HEK293 (cell line): ENCODE data around the gene PRPF6.

Source experiments
- KLF1 ChIP-seq: fragments of 450-650 bp; formaldehyde crosslinking; IDR thresholded peaks from 2 replicates; pipeline ENCODE4 v1.5.1; 2016; ENCODE audit warnings: missing biosample characterization, missing genetic modification characterization
- KLF10 ChIP-seq: fragments of 450-650 bp; IDR thresholded peaks from 2 replicates; pipeline ENCODE4 v1.5.1; 2018; ENCODE audit warnings: missing biosample characterization, mild to moderate bottlenecking, missing genetic modification characterization
- OVOL3 ChIP-seq: fragments of 450-650 bp; formaldehyde crosslinking; IDR thresholded peaks from 2 replicates; pipeline ENCODE4 v1.5.1; 2016; ENCODE audit warnings: missing biosample characterization, missing genetic modification characterization
- YY1 ChIP-seq: fragments of 450-650 bp; formaldehyde crosslinking; IDR thresholded peaks from 2 replicates; pipeline ENCODE4 v1.5.1; 2018; ENCODE audit warnings: missing biosample characterization, missing genetic modification characterization
- ZBTB21 ChIP-seq: fragments of 450-650 bp; formaldehyde crosslinking; IDR thresholded peaks from 2 replicates; pipeline ENCODE4 v1.5.1; 2017; ENCODE audit warnings: missing biosample characterization, missing genetic modification characterization
- ZFHX2 ChIP-seq: fragments of 450-650 bp; formaldehyde crosslinking; conservative IDR thresholded peaks from 2 replicates; pipeline ENCODE4 v1.5.1; 2016; ENCODE audit warnings: missing biosample characterization, missing genetic modification characterization
- ZNF10 ChIP-seq: fragments of 450-650 bp; formaldehyde crosslinking; IDR thresholded peaks from 2 replicates; pipeline ENCODE4 v1.5.1; 2017; ENCODE audit warnings: missing biosample characterization, missing genetic modification characterization
- ZNF121 ChIP-seq: fragments of 450-650 bp; formaldehyde crosslinking; IDR thresholded peaks from 2 replicates; pipeline ENCODE4 v1.5.1; 2016; ENCODE audit warnings: missing biosample characterization, missing genetic modification characterization
- ZNF133 ChIP-seq: fragments of 450-650 bp; formaldehyde crosslinking; IDR thresholded peaks from 2 replicates; pipeline ENCODE4 v1.5.1; 2016; ENCODE audit warnings: missing biosample characterization, missing genetic modification characterization
- ZNF169 ChIP-seq: fragments of 450-650 bp; formaldehyde crosslinking; IDR thresholded peaks from 2 replicates; pipeline ENCODE4 v1.5.1; 2016; ENCODE audit warnings: missing biosample characterization, missing genetic modification characterization
- ZNF175 ChIP-seq: fragments of 450-650 bp; formaldehyde crosslinking; IDR thresholded peaks from 2 replicates; pipeline ENCODE4 v1.5.1; 2016; ENCODE audit warnings: missing biosample characterization, missing genetic modification characterization
- ZNF202 ChIP-seq: fragments of 450-650 bp; formaldehyde crosslinking; IDR thresholded peaks from 2 replicates; pipeline ENCODE4 v1.5.1; 2016; ENCODE audit warnings: missing biosample characterization, missing genetic modification characterization, borderline replicate concordance
- ZNF211 ChIP-seq: fragments of 450-650 bp; formaldehyde crosslinking; IDR thresholded peaks from 2 replicates; pipeline ENCODE4 v1.5.1; 2016; ENCODE audit warnings: low read depth, missing biosample characterization, missing genetic modification characterization
- ZNF223 ChIP-seq: fragments of 450-650 bp; formaldehyde crosslinking; IDR thresholded peaks from 2 replicates; pipeline ENCODE4 v1.5.1; 2016; ENCODE audit warnings: missing biosample characterization, missing genetic modification characterization
- ZNF311 ChIP-seq: fragments of 450-650 bp; formaldehyde crosslinking; IDR thresholded peaks from 2 replicates; pipeline ENCODE4 v1.5.1; 2017; ENCODE audit warnings: missing biosample characterization, missing genetic modification characterization, borderline replicate concordance
- ZNF341 ChIP-seq: fragments of 450-650 bp; formaldehyde crosslinking; IDR thresholded peaks from 2 replicates; pipeline ENCODE4; 2016; ENCODE audit warnings: low read depth, missing biosample characterization, missing genetic modification characterization
- ZNF350 ChIP-seq: fragments of 450-650 bp; formaldehyde crosslinking; IDR thresholded peaks from 2 replicates; pipeline ENCODE4 v1.5.0; 2017; ENCODE audit warnings: missing biosample characterization, mild to moderate bottlenecking, missing genetic modification characterization
- ZNF404 ChIP-seq: fragments of 450-650 bp; formaldehyde crosslinking; IDR thresholded peaks from 2 replicates; pipeline ENCODE4 v1.5.1; 2017; ENCODE audit warnings: missing biosample characterization, missing genetic modification characterization
- ZNF521 ChIP-seq: fragments of 450-650 bp; formaldehyde crosslinking; IDR thresholded peaks from 2 replicates; pipeline ENCODE4 v1.5.1; 2017; ENCODE audit warnings: missing biosample characterization, mild to moderate bottlenecking, missing genetic modification characterization
- ZNF530 ChIP-seq: fragments of 450-650 bp; formaldehyde crosslinking; IDR thresholded peaks from 2 replicates; pipeline ENCODE4 v1.5.1; 2016; ENCODE audit warnings: low read depth, missing biosample characterization, missing genetic modification characterization
- ZNF555 ChIP-seq: fragments of 450-650 bp; formaldehyde crosslinking; conservative IDR thresholded peaks from 2 replicates; pipeline ENCODE4 v1.5.1; 2017; ENCODE audit warnings: missing biosample characterization, mild to moderate bottlenecking, missing genetic modification characterization, inconsistent platforms
- ZNF560 ChIP-seq: fragments of 450-650 bp; formaldehyde crosslinking; IDR thresholded peaks from 2 replicates; pipeline ENCODE4 v1.5.1; 2017; ENCODE audit warnings: missing biosample characterization, missing genetic modification characterization, borderline replicate concordance
- ZNF623 ChIP-seq: fragments of 450-650 bp; formaldehyde crosslinking; IDR thresholded peaks from 2 replicates; pipeline ENCODE4 v1.5.1; 2016; ENCODE audit warnings: missing biosample characterization, missing genetic modification characterization
- ZSCAN16 ChIP-seq: fragments of 450-650 bp; formaldehyde crosslinking; IDR thresholded peaks from 2 replicates; pipeline ENCODE4 v1.5.1; 2016; ENCODE audit warnings: missing biosample characterization, missing genetic modification characterization
- ZSCAN23 ChIP-seq: fragments of 450-650 bp; formaldehyde crosslinking; IDR thresholded peaks from 2 replicates; pipeline ENCODE4 v1.5.1; 2016; ENCODE audit warnings: missing biosample characterization, missing genetic modification characterization
- TF ChIP-seq, protein P1 (sequence below): fragments of 450-650 bp; formaldehyde crosslinking; conservative IDR thresholded peaks from 2 replicates; pipeline ENCODE4 v1.5.1; 2016; ENCODE audit warnings: low read depth, missing biosample characterization, missing genetic modification characterization
- TF ChIP-seq, protein P2 (sequence below): fragments of 450-650 bp; formaldehyde crosslinking; IDR thresholded peaks from 2 replicates; pipeline ENCODE4 v1.5.1; 2016; ENCODE audit warnings: missing biosample characterization, missing genetic modification characterization
- TF ChIP-seq, protein P3 (sequence below): fragments of 450-650 bp; IDR thresholded peaks from 2 replicates; pipeline ENCODE4 v1.5.1; 2018; ENCODE audit warnings: missing biosample characterization, mild to moderate bottlenecking, missing genetic modification characterization
- TF ChIP-seq, protein P4 (sequence below): fragments of 450-650 bp; formaldehyde crosslinking; IDR thresholded peaks from 2 replicates; pipeline ENCODE4 v1.5.1; 2016; ENCODE audit warnings: missing biosample characterization, missing genetic modification characterization
- TF ChIP-seq, protein P5 (sequence below): fragments of 450-650 bp; formaldehyde crosslinking; IDR thresholded peaks from 2 replicates; pipeline ENCODE4 v1.5.1; 2016; ENCODE audit warnings: missing biosample characterization, missing genetic modification characterization

PRPF6 gene

DNA sequence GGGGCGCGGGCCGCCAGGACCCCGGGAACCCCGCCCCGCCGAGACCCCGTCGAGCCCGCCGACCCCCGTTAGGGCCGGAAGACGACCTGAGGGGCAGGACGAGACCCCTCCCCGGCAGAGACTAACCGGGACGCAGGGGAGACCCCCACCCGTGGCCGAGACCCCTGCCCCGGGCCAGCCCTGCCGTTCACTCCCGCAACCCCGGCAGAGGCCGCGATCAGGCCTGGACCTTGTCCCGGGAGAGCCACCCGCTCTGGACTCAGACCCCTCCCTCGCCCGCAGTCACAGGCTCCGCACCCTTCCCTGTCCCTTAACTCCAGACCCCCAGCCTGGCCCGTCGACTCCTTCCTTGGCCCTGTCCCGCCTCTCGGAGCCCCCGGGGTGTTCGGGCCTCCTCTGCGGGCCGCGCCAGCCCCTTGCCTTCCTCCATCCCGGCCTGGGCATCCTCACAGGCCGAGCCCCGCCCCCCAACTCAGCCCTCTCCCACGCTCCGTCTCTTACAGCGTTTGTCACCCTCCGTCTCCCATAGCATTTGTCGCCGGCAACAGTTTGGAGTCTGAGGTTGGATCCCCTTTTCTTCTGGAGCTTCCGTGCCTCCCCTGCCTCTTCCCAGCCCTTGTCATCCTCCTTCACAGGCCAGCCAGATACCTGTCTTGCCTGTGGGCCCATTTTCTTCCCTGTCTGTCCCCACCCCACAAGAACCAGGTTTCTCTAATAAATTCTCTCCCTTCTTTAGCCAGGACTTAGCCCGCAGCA, 82.6 kb downstream of the PRPF6 start (continued):
- TF ChIP-seq, protein P1, sequence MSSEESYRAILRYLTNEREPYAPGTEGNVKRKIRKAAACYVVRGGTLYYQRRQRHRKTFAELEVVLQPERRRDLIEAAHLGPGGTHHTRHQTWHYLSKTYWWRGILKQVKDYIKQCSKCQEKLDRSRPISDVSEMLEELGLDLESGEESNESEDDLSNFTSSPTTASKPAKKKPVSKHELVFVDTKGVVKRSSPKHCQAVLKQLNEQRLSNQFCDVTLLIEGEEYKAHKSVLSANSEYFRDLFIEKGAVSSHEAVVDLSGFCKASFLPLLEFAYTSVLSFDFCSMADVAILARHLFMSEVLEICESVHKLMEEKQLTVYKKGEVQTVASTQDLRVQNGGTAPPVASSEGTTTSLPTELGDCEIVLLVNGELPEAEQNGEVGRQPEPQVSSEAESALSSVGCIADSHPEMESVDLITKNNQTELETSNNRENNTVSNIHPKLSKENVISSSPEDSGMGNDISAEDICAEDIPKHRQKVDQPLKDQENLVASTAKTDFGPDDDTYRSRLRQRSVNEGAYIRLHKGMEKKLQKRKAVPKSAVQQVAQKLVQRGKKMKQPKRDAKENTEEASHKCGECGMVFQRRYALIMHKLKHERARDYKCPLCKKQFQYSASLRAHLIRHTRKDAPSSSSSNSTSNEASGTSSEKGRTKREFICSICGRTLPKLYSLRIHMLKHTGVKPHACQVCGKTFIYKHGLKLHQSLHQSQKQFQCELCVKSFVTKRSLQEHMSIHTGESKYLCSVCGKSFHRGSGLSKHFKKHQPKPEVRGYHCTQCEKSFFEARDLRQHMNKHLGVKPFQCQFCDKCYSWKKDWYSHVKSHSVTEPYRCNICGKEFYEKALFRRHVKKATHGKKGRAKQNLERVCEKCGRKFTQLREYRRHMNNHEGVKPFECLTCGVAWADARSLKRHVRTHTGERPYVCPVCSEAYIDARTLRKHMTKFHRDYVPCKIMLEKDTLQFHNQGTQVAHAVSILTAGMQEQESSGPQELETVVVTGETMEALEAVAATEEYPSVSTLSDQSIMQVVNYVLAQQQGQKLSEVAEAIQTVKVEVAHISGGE (tag by site-specific recombination): 0 out of 2 replicates have a peak, but pooled peaks have one; percentile 14
- TF ChIP-seq ZNF175 (tag by site-specific recombination): no peak
- TF ChIP-seq, protein P2, sequence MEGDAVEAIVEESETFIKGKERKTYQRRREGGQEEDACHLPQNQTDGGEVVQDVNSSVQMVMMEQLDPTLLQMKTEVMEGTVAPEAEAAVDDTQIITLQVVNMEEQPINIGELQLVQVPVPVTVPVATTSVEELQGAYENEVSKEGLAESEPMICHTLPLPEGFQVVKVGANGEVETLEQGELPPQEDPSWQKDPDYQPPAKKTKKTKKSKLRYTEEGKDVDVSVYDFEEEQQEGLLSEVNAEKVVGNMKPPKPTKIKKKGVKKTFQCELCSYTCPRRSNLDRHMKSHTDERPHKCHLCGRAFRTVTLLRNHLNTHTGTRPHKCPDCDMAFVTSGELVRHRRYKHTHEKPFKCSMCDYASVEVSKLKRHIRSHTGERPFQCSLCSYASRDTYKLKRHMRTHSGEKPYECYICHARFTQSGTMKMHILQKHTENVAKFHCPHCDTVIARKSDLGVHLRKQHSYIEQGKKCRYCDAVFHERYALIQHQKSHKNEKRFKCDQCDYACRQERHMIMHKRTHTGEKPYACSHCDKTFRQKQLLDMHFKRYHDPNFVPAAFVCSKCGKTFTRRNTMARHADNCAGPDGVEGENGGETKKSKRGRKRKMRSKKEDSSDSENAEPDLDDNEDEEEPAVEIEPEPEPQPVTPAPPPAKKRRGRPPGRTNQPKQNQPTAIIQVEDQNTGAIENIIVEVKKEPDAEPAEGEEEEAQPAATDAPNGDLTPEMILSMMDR: no peak
- TF ChIP-seq, protein P3, sequence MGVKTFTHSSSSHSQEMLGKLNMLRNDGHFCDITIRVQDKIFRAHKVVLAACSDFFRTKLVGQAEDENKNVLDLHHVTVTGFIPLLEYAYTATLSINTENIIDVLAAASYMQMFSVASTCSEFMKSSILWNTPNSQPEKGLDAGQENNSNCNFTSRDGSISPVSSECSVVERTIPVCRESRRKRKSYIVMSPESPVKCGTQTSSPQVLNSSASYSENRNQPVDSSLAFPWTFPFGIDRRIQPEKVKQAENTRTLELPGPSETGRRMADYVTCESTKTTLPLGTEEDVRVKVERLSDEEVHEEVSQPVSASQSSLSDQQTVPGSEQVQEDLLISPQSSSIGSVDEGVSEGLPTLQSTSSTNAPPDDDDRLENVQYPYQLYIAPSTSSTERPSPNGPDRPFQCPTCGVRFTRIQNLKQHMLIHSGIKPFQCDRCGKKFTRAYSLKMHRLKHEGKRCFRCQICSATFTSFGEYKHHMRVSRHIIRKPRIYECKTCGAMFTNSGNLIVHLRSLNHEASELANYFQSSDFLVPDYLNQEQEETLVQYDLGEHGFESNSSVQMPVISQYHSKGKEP (tag by site-specific recombination): no peak
- no peak for TF ChIP-seq ZNF133 (tag by site-specific recombination)
- TF ChIP-seq ZSCAN23 (tag by site-specific recombination): no peak
- TF ChIP-seq ZNF341 (tag by site-specific recombination): no peak
- TF ChIP-seq OVOL3 (tag by site-specific recombination): no peak
- no peak for TF ChIP-seq ZNF202
- TF ChIP-seq, protein P4, sequence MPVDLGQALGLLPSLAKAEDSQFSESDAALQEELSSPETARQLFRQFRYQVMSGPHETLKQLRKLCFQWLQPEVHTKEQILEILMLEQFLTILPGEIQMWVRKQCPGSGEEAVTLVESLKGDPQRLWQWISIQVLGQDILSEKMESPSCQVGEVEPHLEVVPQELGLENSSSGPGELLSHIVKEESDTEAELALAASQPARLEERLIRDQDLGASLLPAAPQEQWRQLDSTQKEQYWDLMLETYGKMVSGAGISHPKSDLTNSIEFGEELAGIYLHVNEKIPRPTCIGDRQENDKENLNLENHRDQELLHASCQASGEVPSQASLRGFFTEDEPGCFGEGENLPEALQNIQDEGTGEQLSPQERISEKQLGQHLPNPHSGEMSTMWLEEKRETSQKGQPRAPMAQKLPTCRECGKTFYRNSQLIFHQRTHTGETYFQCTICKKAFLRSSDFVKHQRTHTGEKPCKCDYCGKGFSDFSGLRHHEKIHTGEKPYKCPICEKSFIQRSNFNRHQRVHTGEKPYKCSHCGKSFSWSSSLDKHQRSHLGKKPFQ (tag by site-specific recombination): no peak
- TF ChIP-seq ZNF10 (tag by site-specific recombination): no peak
- peak; percentile 66; the same call in 1 of the 2 replicates for TF ChIP-seq ZNF121 (tag by site-specific recombination)
- TF ChIP-seq ZNF555: no peak
- TF ChIP-seq ZNF623: no peak
- peak; percentile 26; the same call in 1 of the 2 replicates for TF ChIP-seq KLF1 (tag by site-specific recombination)
- peak; percentile 38; the same call in 1 of the 2 replicates for TF ChIP-seq ZSCAN16
- TF ChIP-seq ZNF530 (tag by site-specific recombination): no peak
- no peak for TF ChIP-seq ZBTB21
- TF ChIP-seq, protein P5, sequence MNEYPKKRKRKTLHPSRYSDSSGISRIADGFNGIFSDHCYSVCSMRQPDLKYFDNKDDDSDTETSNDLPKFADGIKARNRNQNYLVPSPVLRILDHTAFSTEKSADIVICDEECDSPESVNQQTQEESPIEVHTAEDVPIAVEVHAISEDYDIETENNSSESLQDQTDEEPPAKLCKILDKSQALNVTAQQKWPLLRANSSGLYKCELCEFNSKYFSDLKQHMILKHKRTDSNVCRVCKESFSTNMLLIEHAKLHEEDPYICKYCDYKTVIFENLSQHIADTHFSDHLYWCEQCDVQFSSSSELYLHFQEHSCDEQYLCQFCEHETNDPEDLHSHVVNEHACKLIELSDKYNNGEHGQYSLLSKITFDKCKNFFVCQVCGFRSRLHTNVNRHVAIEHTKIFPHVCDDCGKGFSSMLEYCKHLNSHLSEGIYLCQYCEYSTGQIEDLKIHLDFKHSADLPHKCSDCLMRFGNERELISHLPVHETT (tag by site-specific recombination): no peak; the same call in 1 of the 2 replicates
- TF ChIP-seq ZNF521 (tag by site-specific recombination): no peak
- no peak for TF ChIP-seq ZNF560
- TF ChIP-seq ZNF311 (tag by site-specific recombination): no peak
- TF ChIP-seq YY1: peak; percentile 24; the same call in 1 of the 2 replicates
- peak; percentile 77 for TF ChIP-seq ZFHX2 (tag by site-specific recombination)
- TF ChIP-seq KLF10: no peak
- TF ChIP-seq ZNF223 (tag by site-specific recombination): no peak
- no peak for TF ChIP-seq ZNF211 (tag by site-specific recombination)
- no peak for TF ChIP-seq ZNF169 (tag by site-specific recombination)
- no peak for TF ChIP-seq ZNF350 (tag by site-specific recombination)
- TF ChIP-seq ZNF404 (tag by site-specific recombination): no peak
